Measurements from ENCODE around the gene ZNF205. TPM values are rescaled to one million over a fixed set of nuclear protein-coding genes. Genes with fewer than 3 reads are reported as not detected.

Gene ZNF205
- total RNA-seq, 1 experiment from 2014 or later, result 17.0 TPM

- Histone ChIP-seq H3K9me3 (ENCODE audit: control insufficient read depth in 1 of 2, insufficient read depth in 1 of 2, low read depth in 1 of 2, low read length in 2 of 2) (no peaks in the 10 kb centered on the region), H3K4me3 (replicated peaks in 1 of 2; ENCODE audit: low read depth in 1 of 2, low read length in 2 of 2) (no peak overlapping the region), H3K4me1 (ENCODE audit: control insufficient read depth in 1 of 2, insufficient read depth in 2 of 2, low read length in 2 of 2) (peaks cover 0 to 7% of the 10 kb centered on the region in 2 experiments; a peak in 2 of 4 replicates), H4K20me1 (ENCODE audit: insufficient read depth) (no peaks in the 10 kb centered on the region), H3K79me2 (ENCODE audit: insufficient read depth, low read length) (no peaks in the 10 kb centered on the region), H3K4me2 (ENCODE audit: low read length) (no peak overlapping the region), H3K9me2 (ENCODE audit: insufficient read depth) (no peaks in the 10 kb centered on the region), H3K9ac (ENCODE audit: low read length) (no peak overlapping the region), H2AFZ (ENCODE audit: low read depth, low read length, poor library complexity, severe bottlenecking) (no peak overlapping the region), H3K27ac (ENCODE audit: low read depth, low read length) (no peak overlapping the region), H3K27me3 (ENCODE audit: insufficient read depth, low read length) (no peaks in the 10 kb centered on the region), H3K36me3 (ENCODE audit: control insufficient read depth in 1 of 2, insufficient read depth in 2 of 2, low read length in 2 of 2) (no peaks in the 10 kb centered on the region)
- BruUV-seq (replicated peaks), result no TSS peak
- POLR2A ChIA-PET, result no interaction called here
- DNase-seq (ENCODE audit: low read depth, low spot score) (no peak), ATAC-seq (no peak)
- CTCF ChIA-PET, result no interaction called here
- RAD21 ChIA-PET (ENCODE audit: low non-redundant PET in 1 of 2, low total read pairs in 2 of 2, uncharacterized antibody in 2 of 2, unreplicated experiment in 2 of 2), result no interaction called here
- intact Hi-C loops (cut with micrococcal nuclease), result no loop called here
- TF ChIP-seq POLR2A (IDR thresholded peaks at IDR 0.05; ENCODE audit: borderline replicate concordance, extremely low read depth, insufficient read depth, insufficient read length) (no peak), EZH2phosphoT487 (IDR thresholded peaks at IDR 0.05; ENCODE audit: borderline replicate concordance) (no peak)
Measured at GRCh38 chr16:3091551-3091950, 20.8 kb upstream of the ZNF205 start.

- ChIA-PET CTCF (no interaction called here), RAD21 (ENCODE audit: low non-redundant PET in 1 of 2, low total read pairs in 2 of 2, uncharacterized antibody in 2 of 2, unreplicated experiment in 2 of 2) (no interaction called here), POLR2A (no interaction called here)
- H3K4me2 ChIP-seq (ENCODE audit: low read length), result no peak overlapping the region
- no peak overlapping the region for H3K4me3 ChIP-seq (replicated peaks in 1 of 2; ENCODE audit: low read depth in 1 of 2, low read length in 2 of 2)
- no peaks in the 10 kb centered on the region for H4K20me1 ChIP-seq (ENCODE audit: insufficient read depth)
- no peaks in the 10 kb centered on the region for H3K36me3 ChIP-seq (ENCODE audit: control insufficient read depth in 1 of 2, insufficient read depth in 2 of 2, low read length in 2 of 2)
- DNase-seq (ENCODE audit: low read depth, low spot score) (no peak), ATAC-seq (no peak)
- no TSS peak for BruUV-seq (replicated peaks)
- no peaks in the 10 kb centered on the region for H3K27me3 ChIP-seq (ENCODE audit: insufficient read depth, low read length)
- no peaks in the 10 kb centered on the region for H3K9me3 ChIP-seq (ENCODE audit: control insufficient read depth in 1 of 2, insufficient read depth in 1 of 2, low read depth in 1 of 2, low read length in 2 of 2)
- H3K79me2 ChIP-seq (ENCODE audit: insufficient read depth, low read length), result no peaks in the 10 kb centered on the region
- intact Hi-C loops (cut with micrococcal nuclease), result no loop called here
- peaks cover 0 to 7% of the 10 kb centered on the region in 2 experiments; a peak in 2 of 4 replicates for H3K4me1 ChIP-seq (ENCODE audit: control insufficient read depth in 1 of 2, insufficient read depth in 2 of 2, low read length in 2 of 2)
- TF ChIP-seq ELF1 (IDR thresholded peaks at IDR 0.05; ENCODE audit: borderline replicate concordance, low read depth) (no peak), CTCF (IDR thresholded peaks at IDR 0.05 in 2 of 3, conservative IDR thresholded peaks at IDR 0.05 in 1 of 3; ENCODE audit: borderline replicate concordance in 1 of 3, insufficient read depth in 1 of 3, low read depth in 2 of 3, low read length in 2 of 3) (no peak), POLR2AphosphoS5 (IDR thresholded peaks at IDR 0.05; ENCODE audit: low read depth, low read length) (no peak), RAD21 (IDR thresholded peaks at IDR 0.05; ENCODE audit: low read depth) (no peak), TCF7L2 (IDR thresholded peaks at IDR 0.05; ENCODE audit: borderline replicate concordance, extremely low read depth, insufficient read depth, insufficient read length) (no peak), MAX (IDR thresholded peaks at IDR 0.05) (no peak), FOSL1 (IDR thresholded peaks at IDR 0.05; ENCODE audit: low read depth) (no peak), CEBPB (IDR thresholded peaks at IDR 0.05; ENCODE audit: low read depth) (no peak)
- H3K9ac ChIP-seq (ENCODE audit: low read length), result no peak overlapping the region
- H3K9me2 ChIP-seq (ENCODE audit: insufficient read depth), result no peaks in the 10 kb centered on the region
- no peak overlapping the region for H3K27ac ChIP-seq (ENCODE audit: low read depth, low read length)
- no peak overlapping the region for H2AFZ ChIP-seq (ENCODE audit: low read depth, low read length, poor library complexity, severe bottlenecking)
Measured at GRCh38 chr16:3092501-3092941, 19.9 kb upstream of the ZNF205 start.
